HepG2 (cell line): ENCODE data around the gene BCAS3. TPM values are rescaled to one million over a fixed set of nuclear protein-coding genes. Genes with fewer than 3 reads are reported as not detected.
A peak's percentile ranks its signal among the peaks of the same experiment; 100 is the strongest.

ENCODE experiments used
- ATF2 ChIP-seq: sonication (generic); formaldehyde crosslinking; IDR thresholded peaks from 2 replicates; pipeline ENCODE4 v1.4.0; 2020; ENCODE audit warnings: missing genetic modification reagents
- EHMT2 ChIP-seq: fragments of 200-600 bp; sonication (generic); IDR thresholded peaks from 2 replicates; pipeline ENCODE4 v1.7.0; 2017; ENCODE audit warnings: antibody characterized with exemption, low read depth, low read length, borderline replicate concordance
- IRF1 ChIP-seq: sonication (generic); formaldehyde crosslinking; IDR thresholded peaks from 2 replicates; pipeline ENCODE4 v1.4.0; 2020; ENCODE audit warnings: low read depth, mild to moderate bottlenecking, missing genetic modification reagents
- KDM4B ChIP-seq: sonication (generic); formaldehyde crosslinking; IDR thresholded peaks from 2 replicates; pipeline ENCODE4 v1.4.0; 2020; ENCODE audit warnings: missing genetic modification reagents
- MTF2 ChIP-seq: sonication (generic); formaldehyde crosslinking; IDR thresholded peaks from 2 replicates; pipeline ENCODE4 v1.5.0; 2020; ENCODE audit warnings: missing genetic modification reagents, borderline replicate concordance
- PRDM4 ChIP-seq: sonication (generic); formaldehyde crosslinking; IDR thresholded peaks from 2 replicates; pipeline ENCODE4 v1.9.0; 2021; ENCODE audit warnings: missing genetic modification reagents, borderline replicate concordance
- TGIF2 ChIP-seq: IDR thresholded peaks from 2 replicates; pipeline ENCODE4 v1.6.1; 2016; ENCODE audit warnings: control low read depth, missing compliant biosample characterization
- THAP11 ChIP-seq: IDR thresholded peaks from 2 replicates; pipeline ENCODE4 v1.6.1; 2016; ENCODE audit warnings: missing biosample characterization, missing genetic modification reagents
- ZFP36L1 ChIP-seq: sonication (generic); formaldehyde crosslinking; IDR thresholded peaks from 2 replicates; pipeline ENCODE4 v1.8.0; 2022; ENCODE audit warnings: mild to moderate bottlenecking, missing genetic modification reagents, moderate library complexity
- ZNF512 ChIP-seq: sonication (generic); formaldehyde crosslinking; IDR thresholded peaks from 2 replicates; pipeline ENCODE4 v1.4.0; 2020; ENCODE audit warnings: mild to moderate bottlenecking, missing genetic modification reagents
- ZNF770 ChIP-seq: sonication (generic); formaldehyde crosslinking; IDR thresholded peaks from 2 replicates; pipeline ENCODE4 v1.5.0; 2020; ENCODE audit warnings: mild to moderate bottlenecking, missing genetic modification reagents
- ZNF790 ChIP-seq: sonication (generic); formaldehyde crosslinking; IDR thresholded peaks from 2 replicates; pipeline ENCODE4 v1.8.0; 2022; ENCODE audit warnings: missing genetic modification reagents, mild to moderate bottlenecking, borderline replicate concordance
- ZNF850 ChIP-seq: sonication (generic); formaldehyde crosslinking; conservative IDR thresholded peaks from 2 replicates; pipeline ENCODE4 v1.9.0; 2021; ENCODE audit warnings: mild to moderate bottlenecking, missing genetic modification reagents
- ZNF891 ChIP-seq: sonication (generic); formaldehyde crosslinking; IDR thresholded peaks from 2 replicates; pipeline ENCODE4 v1.5.0; 2020; ENCODE audit warnings: mild to moderate bottlenecking, missing genetic modification reagents
- polyA plus RNA-seq, 8 experiments: library from polyadenylated mRNA; depleted of rRNA in 3 of 8; stranded (reverse) in 7 of 8; unstranded in 1 of 8; fragments of >200 nt; fragmentation: Illumina TruSeq in 4 of 8; extraction: Trizol in 4 of 8; gene quantifications; 2 replicates each; pipeline versions ENCODE4 v1.2.1 to v1.2.3, GENCODE V29; 2011 to 2016; ENCODE audit warnings: low read depth in 4 of 8, missing spikeins in 1 of 8, mixed read lengths in 1 of 8; ENCODE audit not compliant: insufficient read depth in 1 of 8
- total RNA-seq, 5 experiments: library from RNA; depleted of rRNA; stranded (reverse); fragments of >200 nt; fragmentation: Illumina TruSeq; extraction: Trizol; gene quantifications; 2 replicates each; pipeline ENCODE4 v1.2.3, GENCODE V29; 2016; ENCODE audit warnings: low read depth in 1 of 5
- TF ChIP-seq, protein P1 (sequence below): sonication (generic); formaldehyde crosslinking; IDR thresholded peaks from 2 replicates; pipeline ENCODE4 v1.4.0; 2020; ENCODE audit warnings: missing genetic modification reagents, mild to moderate bottlenecking, borderline replicate concordance

The BCAS3 gene
- total and polyA plus RNA-seq, 2 of the 13 experiments (the other 11 are each of a cell fraction or from before 2014, with no cell fraction given) = 10.7 to 11.2 TPM

GRCh38 chr17:61399131-61400065 is 721.7 kb downstream of the BCAS3 start, which contains the start of gene TBX2 (continued):
- TF ChIP-seq ZNF770 (CRISPR knock-in tag) (peak; percentile 54; the same call in 1 of the 2 replicates), IRF1 (no peak), TGIF2 (peak; percentile 60; the same call in 1 of the 2 replicates), ZNF512 (CRISPR knock-in tag) (no peak), ATF2 (CRISPR knock-in tag) (no peak; the same call in 1 of the 2 replicates), KDM4B (no peak), PRDM4 (CRISPR knock-in tag) (no peak), ZFP36L1 (CRISPR knock-in tag) (no peak), ZNF891 (peak; percentile 79), EHMT2 (no peak), THAP11 (peak; percentile 14; the same call in 1 of the 2 replicates), MTF2 (CRISPR knock-in tag) (no peak), ZNF790 (CRISPR knock-in tag) (peak; percentile 86), ZNF850 (no peak)
- TF ChIP-seq, protein P1, sequence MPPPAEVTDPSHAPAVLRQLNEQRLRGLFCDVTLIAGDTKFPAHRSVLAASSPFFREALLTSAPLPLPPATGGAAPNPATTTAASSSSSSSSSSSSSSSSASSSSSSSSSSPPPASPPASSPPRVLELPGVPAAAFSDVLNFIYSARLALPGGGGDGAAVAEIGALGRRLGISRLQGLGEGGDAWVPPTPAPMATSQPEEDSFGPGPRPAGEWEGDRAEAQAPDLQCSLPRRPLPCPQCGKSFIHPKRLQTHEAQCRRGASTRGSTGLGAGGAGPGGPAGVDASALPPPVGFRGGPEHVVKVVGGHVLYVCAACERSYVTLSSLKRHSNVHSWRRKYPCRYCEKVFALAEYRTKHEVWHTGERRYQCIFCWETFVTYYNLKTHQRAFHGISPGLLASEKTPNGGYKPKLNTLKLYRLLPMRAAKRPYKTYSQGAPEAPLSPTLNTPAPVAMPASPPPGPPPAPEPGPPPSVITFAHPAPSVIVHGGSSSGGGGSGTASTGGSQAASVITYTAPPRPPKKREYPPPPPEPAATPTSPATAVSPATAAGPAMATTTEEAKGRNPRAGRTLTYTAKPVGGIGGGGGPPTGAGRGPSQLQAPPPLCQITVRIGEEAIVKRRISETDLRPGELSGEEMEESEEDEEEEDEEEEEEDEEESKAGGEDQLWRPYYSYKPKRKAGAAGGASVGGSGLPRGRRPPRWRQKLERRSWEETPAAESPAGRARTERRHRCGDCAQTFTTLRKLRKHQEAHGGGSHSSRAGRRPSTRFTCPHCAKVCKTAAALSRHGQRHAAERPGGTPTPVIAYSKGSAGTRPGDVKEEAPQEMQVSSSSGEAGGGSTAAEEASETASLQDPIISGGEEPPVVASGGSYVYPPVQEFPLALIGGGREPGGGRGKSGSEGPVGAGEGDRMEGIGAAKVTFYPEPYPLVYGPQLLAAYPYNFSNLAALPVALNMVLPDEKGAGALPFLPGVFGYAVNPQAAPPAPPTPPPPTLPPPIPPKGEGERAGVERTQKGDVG (CRISPR knock-in tag) = no peak
